ENCODE data around the gene PMM2.

Gene PMM2

DNA sequence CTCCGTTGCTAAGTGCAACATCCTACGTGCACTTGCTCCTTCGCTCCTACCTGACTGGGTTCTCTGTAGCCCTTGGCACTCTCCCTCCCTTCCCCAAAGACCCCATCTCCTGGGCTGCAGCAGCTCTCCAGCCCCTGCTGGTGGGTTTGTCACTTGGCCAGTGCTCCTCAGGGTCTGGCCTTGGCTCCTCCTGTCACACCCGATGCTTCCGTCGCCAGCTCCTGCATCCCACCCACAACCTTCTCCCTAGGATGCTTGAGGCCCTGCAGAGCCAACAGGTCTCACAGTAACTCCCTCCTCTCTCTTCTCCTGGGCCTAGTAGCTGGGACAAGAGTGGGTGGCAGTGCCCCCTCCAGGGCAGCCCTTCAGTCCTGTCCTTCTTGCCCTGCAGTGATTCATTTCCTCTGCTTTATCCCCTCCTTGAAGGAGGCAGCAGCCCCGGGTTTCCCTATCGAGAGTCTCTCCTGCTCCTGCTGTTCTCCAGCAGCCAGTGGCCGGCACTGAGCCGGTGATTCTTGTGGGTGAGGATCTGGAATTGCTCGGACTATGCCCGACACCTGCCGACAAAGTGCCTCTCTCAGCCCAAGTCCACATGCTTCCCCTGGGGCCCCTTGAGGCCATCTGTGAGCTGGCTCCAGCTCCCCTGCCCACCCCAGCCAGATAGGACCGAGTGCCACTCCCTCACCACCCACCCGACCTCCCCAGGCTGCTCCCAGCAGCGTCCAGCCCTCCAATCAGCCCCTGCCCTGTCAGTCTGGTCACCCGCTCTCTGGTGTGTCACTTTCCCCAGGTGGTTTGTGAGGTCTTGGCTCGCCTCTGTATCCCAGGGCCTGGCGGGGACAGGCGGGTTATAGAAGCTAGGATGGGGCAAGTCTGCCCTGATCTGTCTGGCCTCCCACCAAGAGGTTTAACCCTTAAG, 88.3 kb downstream of the PMM2 start:
- no peak for DNase-seq (ENCODE audit: low read depth in 2 of 3, low spot score in 2 of 3)

DNA sequence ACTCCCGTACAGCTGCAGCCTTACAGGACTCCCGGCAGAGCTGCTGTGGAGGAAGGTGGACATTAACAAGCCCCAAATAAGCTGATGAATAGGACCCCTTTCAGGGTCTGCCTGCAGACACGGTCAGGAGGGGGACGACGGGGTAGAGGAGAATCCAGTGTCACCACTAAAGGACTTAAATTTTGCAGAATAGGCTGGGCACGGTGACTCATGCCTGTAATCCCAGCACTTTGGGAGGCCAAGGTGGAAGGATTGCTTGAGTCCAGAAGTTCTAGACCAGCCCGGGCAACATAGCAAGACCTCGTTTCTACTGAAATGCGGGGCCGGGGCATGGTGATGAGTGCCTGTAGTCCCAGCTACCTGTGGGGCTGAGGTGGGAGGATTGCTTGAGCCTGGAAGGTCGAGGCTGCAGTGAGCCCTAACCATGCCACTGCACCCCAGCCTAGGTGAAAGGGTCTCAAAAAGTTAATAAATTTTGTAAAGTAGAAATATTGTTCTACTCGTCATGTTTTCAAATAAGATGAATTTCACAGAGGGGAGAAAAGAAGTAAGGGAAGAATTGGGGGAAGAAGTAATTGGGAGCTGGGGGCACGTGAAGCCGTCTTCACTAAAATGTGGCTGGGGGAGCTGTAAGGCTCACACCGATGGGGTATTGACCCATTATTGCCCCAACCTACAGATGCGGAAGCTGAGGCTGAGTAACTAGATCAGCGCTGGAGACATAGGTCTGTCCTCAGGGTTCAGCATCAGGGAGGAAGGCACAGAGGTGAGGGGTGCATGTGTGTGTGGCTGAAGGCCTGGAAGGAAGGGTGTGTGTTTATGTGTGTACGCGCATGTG, 89.2 kb downstream of the PMM2 start:
- no peak for DNase-seq (ENCODE audit: low read depth in 2 of 3, low spot score in 2 of 3)

DNA sequence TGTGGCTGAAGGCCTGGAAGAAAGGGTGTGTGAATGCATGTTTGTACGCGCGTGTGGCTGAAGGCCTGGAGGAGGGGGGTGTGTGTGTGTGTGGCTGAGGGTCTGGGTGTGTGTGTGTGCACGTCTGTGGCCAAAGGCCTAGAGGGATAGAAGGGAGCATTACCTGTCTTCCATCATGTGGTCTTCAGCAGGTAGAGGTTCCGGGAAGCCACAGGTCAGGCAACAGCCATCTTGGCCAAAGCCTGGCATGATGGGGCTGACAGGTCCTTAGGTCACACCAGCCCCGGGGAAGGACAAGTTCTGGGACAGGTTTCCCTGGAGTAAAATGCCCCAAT, 89.8 kb downstream of the PMM2 start:
- DNase-seq (ENCODE audit: low read depth in 2 of 3, low spot score in 2 of 3), result no peak

DNA sequence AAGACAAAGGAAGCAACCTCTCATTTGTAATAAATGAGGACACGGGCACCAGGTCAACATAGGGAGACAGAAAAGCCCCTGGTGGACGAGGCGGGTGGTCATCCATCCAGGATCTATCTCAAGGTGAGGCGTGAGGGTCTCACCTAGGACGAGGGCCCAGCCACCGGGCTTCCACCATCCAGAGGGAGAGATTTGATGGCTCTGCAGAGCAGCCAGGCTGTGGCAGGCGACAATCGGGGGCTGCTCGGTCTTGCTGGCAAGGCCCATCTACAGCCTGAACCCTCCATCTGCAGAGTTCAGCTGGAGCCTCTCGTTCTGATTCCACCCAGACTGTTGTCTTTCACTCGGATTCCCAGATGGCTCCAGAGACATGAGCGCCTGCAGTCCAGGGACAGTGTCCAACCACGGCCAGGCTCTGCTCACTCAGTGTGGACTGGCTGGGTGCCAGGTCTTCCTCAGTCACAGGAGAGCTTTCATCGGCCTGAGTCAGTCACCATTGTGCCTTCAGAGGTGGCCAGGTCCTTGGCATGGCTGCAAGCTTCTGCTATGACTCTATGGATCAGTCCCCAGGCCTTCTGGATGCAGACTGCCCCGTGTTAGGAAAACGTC, 90.4 kb downstream of the PMM2 start:
- no peak for DNase-seq (ENCODE audit: low read depth in 2 of 3, low spot score in 2 of 3)

DNA sequence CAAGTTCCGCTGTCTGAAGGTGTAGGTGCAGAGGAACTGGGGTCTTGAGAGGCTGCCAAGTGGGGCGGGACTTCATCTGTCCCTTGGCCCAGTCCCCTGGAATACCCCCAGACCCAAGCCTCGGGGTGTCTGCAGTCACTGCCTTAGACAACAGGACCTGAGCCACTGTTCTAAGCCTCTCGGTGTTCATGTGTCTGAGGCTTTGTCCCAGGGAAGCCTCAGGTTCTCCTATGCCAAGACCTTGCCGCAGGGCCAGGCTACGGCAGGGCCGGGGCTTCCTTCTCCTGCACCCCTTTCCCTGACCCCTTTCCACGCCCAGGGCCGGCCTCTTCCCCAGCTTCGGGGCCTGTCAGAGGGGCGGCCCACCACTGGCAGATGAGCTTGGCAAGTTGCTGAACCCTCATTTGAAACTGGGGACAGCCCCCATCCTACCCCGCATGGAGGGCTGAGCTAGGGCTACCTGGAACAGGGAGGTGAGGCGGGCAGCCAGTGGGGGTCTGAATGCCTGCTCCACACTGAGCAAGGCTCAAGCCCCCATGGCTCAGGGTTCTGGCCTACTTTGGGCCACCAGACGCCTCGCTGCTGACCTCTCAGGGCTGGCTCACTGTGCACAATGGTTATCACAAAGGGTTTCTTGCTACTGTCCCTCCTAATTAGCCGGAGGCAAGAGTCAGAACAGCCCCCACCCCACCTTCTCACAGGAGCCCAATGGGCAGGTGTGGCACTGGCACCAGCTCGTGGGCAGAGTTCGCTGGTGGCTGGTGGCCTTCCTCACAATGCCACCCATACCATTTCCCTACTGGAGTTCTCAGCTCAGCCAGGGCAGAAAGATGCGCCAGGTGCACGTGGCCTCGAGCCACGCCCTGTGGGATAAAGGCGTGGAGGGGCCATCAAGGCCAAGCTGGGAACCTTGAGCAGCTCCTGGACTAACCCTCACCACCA, 91.6 kb downstream of the PMM2 start:
- no peak for DNase-seq (ENCODE audit: low read depth in 2 of 3, low spot score in 2 of 3)

DNA sequence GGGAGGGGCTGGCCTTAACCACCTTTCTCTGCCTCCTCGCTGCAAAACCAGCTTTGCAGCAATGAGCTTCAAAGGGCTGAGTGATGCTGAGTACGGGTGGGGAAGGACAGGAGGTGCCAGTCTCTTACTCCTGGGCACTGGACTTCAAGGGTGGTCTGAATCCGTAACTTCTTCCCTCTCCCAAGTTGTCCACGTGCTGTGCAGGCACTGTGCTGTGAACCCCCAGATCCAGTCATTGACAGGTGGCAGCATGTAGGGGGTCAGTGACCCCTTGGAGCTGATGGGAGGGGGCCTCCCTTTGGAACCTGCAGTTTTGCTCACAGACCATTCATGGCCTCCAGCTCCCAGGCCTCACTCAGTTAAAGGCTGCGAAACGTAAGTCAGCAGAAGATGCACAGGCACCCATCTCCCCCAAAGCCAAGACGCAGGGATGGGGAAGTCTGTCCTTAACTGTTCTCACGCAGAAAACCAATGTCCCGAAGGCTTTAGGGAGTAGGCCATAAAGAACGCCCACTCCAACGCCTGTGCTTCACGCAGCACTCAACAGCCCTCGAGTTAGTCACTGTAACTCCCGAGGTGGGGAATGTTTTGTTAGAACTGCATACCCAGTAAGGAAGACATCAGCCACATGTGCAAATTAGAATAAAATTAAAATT, 92.4 kb downstream of the PMM2 start:
- no peak for DNase-seq (ENCODE audit: low read depth in 2 of 3, low spot score in 2 of 3)

DNA sequence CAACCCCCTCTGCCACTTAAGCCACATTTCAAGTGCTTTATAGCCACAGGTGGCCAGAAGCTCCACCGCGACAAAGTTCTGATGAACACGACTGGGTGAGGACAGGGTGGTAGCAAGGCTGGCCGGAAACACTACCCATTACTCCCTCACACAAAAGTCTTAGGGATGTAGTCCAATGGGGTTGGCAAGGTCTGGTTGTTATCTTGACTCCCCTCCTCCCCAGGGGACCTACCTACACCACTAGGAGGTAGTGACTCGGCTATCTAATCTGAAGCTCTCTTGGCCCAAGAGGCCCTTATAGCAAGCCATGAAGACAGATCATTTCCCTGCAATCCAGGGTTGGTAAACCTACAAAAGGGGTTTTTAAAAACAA, 92.9 kb downstream of the PMM2 start:
- no peak for DNase-seq (ENCODE audit: low read depth in 2 of 3, low spot score in 2 of 3)

DNA sequence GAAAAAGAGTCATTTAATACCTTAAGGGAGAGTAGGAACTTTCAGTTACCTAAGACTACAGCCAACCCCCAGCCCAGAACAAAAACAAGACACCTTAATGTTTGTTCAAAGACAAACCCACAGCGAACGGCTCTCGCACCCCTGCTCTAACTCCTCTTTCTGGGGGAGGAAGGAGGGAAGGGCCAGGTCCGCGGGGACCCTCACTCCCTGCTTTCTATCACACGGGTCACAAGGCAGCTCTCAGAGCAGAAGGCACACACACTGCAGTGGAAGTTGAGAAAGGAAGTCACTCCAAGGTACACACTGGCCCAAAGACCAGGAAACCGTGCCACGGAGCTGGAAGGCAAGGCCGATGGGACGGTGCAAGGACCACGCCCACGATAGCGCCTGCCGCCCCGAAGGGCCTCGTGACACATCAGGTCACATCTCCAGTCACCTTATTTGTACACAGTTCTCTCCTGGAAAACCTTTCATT, 94.5 kb downstream of the PMM2 start:
- no peak for DNase-seq (ENCODE audit: low read depth in 2 of 3, low spot score in 2 of 3)

DNA sequence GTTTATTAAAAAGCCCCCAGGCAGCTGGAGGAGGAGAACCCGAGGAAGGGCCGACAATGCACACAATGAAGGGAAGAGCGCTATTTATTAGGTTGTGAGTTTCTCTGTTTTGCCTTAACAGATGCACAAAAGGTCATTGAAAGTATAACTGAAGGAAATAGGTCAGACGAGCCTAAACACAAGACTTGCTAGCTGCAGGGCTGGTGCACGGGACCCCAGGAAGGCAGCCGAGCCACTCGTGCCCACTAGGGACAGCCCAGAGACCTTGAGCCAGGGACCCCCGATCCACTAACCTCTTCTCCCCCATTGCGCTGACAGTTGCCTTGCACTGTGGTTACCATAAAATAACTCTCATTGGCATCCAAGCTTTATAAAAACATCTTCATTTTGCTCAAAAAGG, 95.8 kb downstream of the PMM2 start:
- DNase-seq (ENCODE audit: low read depth in 2 of 3, low spot score in 2 of 3), result no peak

DNA sequence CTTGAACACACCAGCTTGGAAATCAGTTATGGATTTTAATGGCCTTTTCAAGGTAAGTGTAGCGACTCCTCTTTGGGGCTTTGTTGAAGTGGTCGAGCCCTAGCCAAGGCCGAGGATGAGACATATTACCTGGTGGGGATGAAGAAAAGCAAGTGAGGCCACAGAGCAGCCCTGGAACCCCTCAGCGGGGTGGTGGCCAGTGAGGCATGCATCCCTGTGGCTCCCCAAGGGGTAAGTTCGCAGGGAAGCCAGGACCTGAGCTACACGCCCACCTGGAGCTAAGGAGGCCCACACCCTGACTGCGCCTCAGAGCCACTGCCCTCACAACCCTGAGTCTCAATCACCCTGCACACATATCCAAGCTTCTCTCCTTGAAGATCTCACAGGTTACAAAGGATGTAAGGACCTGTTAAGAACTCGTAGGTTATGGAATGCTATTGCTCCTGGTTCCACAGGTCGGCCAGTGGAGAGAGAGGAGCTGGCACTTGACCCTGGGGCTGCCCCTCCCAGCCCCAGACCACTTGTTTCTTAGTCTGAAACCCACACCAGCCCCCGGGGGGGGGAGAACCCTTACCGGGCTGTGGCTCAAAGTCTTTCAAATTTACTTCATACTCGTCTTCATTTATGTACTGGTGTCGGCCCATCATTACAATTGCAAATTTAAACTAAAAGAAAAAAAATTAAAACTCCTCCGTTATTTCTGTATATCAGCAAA, 96.5 kb downstream of the PMM2 start:
- no peak for DNase-seq (ENCODE audit: low read depth in 2 of 3, low spot score in 2 of 3)

DNA sequence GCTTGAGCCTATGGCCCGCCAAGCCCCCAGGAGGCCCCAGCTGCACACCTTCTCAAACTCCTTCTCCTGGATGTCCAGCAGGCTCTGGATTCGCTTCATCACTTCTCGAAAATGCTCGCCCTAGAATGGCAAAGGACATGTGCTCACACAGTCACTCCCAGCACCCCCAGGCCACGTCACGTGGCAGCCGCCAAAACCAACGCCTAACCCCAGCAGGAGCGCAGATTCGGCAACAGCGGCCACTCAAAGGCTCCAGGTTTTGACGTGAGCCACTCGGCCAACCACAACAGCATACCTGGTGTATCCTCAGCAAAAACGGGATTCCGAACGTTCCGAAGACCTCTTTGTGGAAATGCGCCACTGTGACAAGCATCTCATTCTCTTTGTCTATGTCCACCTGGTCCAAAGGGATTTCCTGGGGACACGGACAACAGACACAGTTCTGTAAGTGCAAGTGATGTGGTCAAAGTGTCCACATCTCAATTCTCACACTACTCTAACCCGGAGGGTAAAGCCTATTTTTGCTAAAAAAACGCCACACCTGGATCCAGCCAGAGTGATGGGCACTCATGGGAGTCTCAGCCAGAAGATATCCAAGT, 97.2 kb downstream of the PMM2 start:
- no peak for DNase-seq (ENCODE audit: low read depth in 2 of 3, low spot score in 2 of 3)

DNA sequence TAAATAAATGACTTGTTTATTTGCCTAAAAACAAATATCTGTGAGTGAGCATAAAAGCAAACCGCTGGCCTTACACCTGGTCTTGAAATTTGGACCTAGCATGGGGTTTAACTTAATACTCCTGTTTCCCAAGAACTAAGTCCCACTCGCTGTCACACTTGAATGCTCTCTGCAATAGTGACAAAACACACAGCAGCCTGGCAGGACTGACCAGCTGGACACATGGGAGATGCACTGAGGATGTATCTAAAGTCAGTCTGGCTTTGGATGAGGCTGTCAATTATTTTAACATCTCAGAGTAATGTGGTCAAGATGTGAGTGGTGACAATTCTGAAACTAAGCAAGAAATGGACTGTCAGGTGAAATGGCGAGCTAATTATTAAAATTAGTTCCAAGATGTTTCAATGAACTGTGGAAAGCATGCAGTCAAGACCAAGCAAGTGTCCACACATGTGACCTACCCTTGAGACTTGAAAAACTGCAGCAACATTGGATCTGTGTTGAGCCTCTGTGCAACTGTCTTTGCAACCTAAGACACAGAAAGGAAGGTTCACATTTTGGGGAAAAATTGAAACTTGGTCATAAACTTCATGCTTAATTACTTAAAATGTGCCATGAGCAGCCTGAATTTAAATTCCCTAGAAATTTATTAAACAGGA, 101.2 kb downstream of the PMM2 start:
- DNase-seq (ENCODE audit: low read depth in 2 of 3, low spot score in 2 of 3), result no peak
